HG03196 (cell line): ENCODE measurements around the gene RRP15.
"Not testable (repeated sequence)": the region's sequence is repeated elsewhere in the genome, so short reads cannot be mapped to it uniquely, and the experiment has no call there.

Experiments
- ATAC-seq: cut with Tn5 transposase; IDR thresholded peaks from one replicate; pipeline ENCODE4 v1.9.1; 2021; ENCODE audit not compliant: unreplicated experiment

The RRP15 gene

DNA sequence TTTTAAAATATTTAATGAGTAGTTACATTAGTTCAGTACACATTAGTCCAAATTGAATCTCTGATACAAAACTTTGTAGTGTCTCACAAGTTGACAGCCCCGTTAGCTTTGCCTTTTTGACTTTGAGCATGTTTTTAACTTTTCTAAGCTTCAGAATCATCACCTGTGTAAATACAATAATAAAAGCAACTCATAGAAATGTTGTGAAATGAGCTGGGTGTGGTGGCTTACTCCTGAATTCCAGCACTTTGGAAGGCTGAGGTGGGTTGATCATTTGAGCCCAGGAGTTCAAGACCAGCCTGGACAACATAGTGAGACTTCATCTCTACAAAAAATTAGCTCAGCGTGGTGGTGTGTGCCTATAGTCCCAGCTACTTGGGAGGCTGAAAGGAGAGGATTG lies 11.1 kb downstream of the RRP15 start:
- no peak for ATAC-seq

GRCh38 chr1:218297461-218297860 lies 12.4 kb downstream of the RRP15 start:
- no peak for ATAC-seq

- ATAC-seq = no peak
Measured at GRCh38 chr1:218297867-218298266, 12.8 kb downstream of the RRP15 start.

DNA sequence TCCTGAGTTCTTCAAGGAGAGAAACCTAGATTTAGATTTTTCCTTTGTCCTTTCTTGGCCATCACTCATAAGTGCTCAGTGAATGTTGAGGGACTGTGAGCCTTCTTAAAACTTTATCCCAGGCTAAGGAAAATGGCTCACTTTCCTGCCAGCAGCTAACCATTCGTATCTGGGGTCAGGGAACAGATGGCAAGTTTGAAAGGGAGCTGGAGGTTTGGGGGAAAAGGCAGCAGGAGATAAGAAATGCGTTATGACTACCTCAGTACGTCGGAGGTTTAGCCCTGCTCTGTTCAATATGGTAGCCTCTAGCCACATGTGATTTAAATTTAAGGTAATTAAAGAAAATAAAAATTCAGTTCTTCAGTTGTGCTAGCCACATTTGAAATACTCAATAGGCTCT lies 13.3 kb downstream of the RRP15 start:
- ATAC-seq = no peak

DNA sequence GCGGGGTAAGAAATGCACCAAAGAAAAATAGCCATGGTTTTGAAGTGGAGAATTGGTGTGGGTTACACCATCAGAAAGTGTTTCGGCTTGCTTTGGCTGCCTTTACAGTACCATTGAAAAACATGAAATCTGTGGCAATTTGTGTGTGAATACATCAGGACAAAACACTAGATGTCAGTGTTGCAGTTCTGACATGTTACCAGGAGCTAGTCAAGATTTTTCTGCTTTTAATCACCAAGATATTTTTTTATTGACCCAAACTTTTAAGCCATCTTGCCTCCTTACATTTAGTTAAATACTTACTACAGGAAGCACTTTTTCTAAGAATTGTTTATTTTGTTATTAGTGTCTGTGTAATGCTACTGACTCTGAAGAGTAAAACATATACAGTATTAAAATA lies 14.3 kb downstream of the RRP15 start:
- ATAC-seq = no peak

- ATAC-seq = no peak
Measured at GRCh38 chr1:218301217-218301616, 16.1 kb downstream of the RRP15 start.

DNA sequence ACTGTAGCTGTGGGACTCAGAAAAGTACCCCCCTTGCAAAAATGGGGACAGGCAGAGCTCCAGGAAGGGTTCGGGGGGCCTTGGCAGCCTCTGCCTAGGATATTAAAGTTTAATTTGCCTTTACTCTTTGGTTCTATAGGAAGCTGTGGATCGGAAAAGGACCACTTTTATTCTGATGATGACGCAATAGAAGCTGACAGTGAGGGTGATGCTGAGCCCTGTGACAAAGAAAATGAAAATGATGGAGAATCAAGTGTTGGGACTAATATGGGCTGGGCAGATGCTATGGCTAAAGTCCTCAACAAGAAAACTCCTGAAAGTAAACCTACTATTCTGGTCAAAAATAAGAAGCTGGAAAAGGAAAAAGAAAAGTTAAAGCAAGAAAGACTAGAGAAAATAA lies 17.1 kb downstream of the RRP15 start:
- ATAC-seq = no peak

DNA sequence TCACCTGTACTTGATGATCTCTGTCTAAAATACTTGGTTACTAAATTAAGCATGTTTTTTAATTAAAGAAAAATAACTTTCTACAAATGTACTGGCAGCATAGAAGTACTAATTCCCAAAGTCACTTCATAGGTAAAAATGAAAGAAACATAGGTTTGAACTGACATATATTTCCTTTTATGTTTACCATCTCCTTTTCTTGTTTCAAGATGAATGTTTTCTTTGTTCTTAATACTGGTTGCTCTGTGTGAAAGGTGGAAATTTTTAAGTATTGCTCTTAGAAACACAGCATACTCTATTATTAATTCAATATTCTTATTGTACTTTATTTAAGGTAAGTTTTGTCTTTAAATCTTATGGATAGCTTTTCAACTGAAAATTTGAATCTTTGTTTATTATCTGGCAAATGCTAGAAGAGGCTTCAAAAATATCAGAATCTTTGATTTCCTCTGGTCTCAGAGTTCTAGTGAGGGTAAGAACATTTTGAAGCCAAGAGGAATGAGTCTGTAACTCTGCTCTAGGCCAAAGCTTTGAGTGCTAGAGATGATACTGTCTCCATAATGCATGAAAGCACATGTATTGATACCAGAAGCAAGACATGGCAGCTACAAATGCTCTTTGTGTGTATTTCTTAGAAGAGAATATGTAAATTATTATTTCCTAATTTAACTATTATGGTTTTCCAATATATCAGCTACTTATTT lies 18.2 kb downstream of the RRP15 start:
- no peak for ATAC-seq

DNA sequence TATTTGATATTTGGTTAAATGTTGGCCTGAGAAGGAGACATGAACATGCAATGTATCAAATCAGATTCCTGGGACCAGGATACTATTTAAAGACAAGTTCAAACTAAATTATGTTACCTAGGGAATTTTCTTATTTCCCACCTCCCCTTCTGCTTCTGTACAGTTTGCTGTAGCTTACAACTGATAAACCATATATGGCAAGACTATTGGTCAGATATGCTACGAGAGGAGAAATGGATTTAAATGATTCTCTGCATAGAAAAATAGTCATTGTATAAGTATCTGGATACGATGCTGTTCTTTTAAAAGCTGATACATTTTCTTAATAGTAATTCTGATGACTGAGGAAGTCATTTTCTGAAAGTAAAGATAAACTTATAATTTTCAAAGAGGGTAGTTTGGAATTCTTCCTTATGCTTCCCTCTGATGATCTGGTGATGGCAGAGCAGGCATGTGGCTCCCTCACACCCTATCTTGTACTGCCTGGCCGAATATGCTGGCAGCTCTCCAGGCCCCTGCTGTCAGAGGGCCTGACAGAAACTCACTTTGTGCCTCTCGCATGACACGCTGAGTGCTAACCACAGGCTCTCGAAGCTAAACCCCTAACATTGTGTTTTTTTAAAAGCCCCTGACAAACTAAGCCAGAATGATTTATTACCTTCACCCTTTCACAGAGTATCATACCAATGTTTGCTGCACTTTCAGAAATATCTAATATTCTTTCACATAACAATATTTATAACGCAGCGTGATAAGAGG lies 19.4 kb downstream of the RRP15 start:
- ATAC-seq = peak; percentile 85

DNA sequence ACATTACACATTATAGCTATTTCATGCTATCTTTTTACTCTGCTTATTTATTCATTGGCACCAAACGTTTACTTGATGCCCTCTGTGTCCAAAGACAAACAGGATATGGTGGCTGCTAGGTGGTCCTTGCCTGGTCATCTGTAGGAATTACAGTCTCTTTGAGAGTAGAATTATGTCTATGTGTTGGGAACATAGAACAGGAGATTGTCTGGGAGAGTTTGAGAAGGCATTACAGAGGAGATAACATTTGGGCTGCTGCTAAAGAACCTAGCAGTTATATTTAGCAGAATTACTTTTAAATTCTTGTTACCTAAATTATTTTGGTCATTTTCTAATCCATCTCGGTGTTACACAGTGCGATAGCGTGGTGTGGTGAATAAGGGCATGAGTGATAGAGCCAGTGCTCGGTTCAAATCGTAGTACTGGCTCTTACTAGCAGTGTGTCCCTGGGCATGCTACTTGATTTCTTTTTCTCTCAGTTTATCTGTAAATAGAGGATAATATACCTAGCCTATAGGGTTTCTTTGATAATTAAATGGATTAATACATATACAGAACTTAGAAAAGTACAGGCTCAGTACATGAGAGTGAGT lies 20.5 kb downstream of the RRP15 start:
- no peak for ATAC-seq

DNA sequence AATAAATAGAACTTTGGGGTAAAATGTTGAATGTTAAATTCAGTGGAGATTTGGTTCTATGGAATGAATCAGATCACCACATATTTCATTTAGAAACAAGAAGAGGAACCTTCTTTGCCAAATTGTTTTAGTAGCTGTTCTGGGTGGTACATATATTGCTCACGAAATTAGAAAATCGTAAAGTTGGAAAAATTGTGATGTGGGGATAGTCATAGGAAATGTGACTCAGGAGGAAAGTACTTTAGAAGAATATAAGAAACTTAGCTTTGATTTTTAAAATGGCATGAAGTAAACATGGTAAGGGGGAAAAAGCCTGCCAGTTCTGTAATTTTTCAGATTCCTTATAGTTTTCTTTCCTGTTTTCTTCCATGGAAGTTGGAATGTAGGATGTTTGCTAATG lies 27.4 kb downstream of the RRP15 start:
- no peak for ATAC-seq

GRCh38 chr1:218314316-218314715 lies 29.2 kb downstream of the RRP15 start:
- no peak for ATAC-seq

DNA sequence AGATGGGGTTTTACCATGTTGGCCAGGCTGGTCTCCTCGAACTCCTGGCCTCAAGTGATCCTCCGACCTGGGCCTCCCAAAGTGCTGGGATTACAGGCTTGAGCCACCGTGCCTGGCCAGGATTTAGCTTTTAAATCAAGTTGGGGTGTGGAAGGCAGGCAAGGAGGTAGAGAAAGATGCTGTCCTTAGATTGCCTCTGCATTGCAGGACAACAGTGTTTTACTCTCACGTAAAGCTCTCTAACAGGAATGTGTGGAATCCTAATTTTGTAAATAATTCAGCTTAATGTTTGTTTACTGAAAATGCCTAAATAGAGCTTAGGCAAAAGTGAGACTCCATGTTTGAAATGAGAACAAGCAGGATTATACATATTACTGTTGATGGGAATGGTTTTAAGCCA lies 30.5 kb downstream of the RRP15 start:
- no peak for ATAC-seq

DNA sequence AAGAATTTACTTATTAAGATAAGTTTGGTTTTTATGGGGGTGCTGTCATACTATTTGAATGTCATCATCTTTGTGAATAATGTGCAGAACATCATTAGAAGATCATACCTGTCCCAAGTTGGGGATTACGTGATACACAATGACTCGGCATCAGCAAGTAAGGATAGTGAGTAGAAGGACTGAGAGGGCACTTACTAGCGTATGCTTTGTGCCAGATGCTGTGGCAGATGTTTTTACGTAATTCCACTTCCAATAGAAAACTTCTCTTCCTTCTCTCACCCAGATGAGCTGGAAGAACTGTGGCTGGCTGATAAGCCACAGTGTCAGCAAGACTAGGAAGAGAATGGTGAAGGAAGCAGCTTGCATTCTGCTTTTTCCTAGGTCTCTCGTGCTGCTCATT lies 32.0 kb downstream of the RRP15 start:
- no peak for ATAC-seq

DNA sequence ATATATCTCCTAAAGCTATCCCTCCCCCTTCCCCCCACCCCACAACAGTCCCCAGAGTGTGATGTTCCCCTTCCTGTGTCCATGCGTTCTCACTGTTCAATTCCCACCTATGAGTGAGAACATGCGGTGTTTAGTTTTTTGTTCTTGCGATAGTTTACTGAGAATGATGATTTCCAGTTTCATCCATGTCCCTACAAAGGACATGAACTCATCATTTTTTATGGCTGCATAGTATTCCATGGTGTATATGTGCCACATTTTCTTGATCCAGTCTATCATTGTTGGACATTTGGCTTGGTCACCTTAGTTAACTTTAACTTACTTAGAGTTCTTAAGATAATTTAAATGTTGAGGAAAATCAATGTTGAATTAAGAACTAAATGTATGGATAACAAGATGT lies 35.1 kb downstream of the RRP15 start:
- not testable (repeated sequence) for ATAC-seq

- no peak for ATAC-seq
Measured at GRCh38 chr1:218322762-218323161, 37.7 kb downstream of the RRP15 start.

- ATAC-seq = no peak
Measured at GRCh38 chr1:218323568-218324225, 38.6 kb downstream of the RRP15 start.

- no peak for ATAC-seq
Measured at GRCh38 chr1:218324226-218324580, 39.1 kb downstream of the RRP15 start.

DNA sequence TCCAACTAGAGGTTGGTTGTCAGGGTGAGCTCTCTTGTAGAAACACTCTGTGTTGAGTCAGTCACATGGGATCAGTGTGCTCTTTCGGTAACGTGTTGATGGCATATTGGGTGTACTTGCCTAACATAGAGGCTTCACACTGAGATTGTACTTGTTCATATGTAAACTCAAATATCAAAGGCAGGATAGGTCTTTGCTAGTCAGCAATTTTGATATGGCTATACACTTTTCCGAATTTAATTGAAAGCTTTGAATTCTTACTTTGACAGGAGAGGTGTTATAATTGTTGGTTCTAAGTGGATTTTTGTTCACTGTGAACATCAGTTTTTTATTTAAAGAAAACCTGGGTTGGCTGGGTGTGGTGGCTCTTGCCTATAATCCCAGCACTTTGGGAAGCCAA lies 43.7 kb downstream of the RRP15 start:
- ATAC-seq = no peak

DNA sequence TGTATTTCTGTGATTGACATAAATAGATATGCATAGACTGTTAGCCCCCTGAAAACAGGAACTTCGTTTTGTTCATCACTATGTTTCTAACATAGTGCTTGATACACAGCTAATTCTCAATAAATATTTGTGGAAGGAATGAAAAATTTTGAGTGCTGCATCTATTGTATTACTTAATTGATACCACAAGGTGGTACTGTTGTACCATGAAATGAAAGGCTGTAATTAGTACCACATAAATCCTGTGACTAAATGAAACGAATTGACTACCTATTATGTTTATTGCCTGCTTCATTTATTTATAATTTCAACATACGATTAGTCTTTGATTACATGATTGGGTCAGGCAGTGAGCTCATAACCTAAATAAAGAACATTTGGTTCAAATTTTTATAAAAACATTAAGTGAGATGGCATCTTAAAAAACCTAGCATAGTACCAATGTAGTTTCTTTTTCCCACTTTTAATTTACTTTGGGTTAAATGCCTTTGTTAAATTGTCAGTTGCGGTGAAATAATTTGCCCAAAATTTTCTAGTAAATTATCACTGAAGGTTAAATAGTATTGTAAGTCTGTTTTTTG lies 45.0 kb downstream of the RRP15 start:
- no peak for ATAC-seq

GRCh38 chr1:218332416-218332815 lies 47.3 kb downstream of the RRP15 start:
- no peak for ATAC-seq

- no peak for ATAC-seq
Measured at GRCh38 chr1:218336328-218336727, 51.2 kb downstream of the RRP15 start.
